AG04450 (cell line): ENCODE measurements around the gene CDV3. TPM values are rescaled to one million over a fixed set of nuclear protein-coding genes. Genes with fewer than 3 reads are reported as not detected.
"Not testable (repeated sequence)": the region's sequence is repeated elsewhere in the genome, so short reads cannot be mapped to it uniquely, and the experiment has no call there.

Source experiments
- CTCF ChIA-PET: fragments of 300-600, 350-600 bp; formaldehyde crosslinking; extraction: SDS; loops from one replicate; lab custom pipeline; 2022; ENCODE audit warnings: antibody characterized with exemption, inconsistent platforms; lab: Charles Lee
- POLR2A ChIA-PET: fragments of 350-600 bp; formaldehyde crosslinking; extraction: SDS; loops from one replicate; lab custom pipeline; 2021; ENCODE audit warnings: antibody characterized with exemption, inconsistent platforms; lab: Yijun Ruan, JAX
- DNase-seq: peaks from one replicate; pipeline ENCODE4 v3.0.0-alpha.2; 2011; ENCODE audit warnings: low read depth, low spot score
- H3K27ac ChIP-seq: one replicate; pipeline ENCODE4 v1.5.1; 2012; ENCODE audit warnings: low read depth, low read length, control low read depth
- H3K27me3 ChIP-seq: one replicate; pipeline ENCODE4 v1.6.0; 2012; ENCODE audit warnings: low read length; ENCODE audit not compliant: control insufficient read depth, insufficient read depth
- H3K4me3 ChIP-seq: 2 replicates; pipeline ENCODE4 v1.5.1; 2011; ENCODE audit warnings: mild to moderate bottlenecking, low read depth, low read length, control low read depth
- H3K9me3 ChIP-seq: 2 replicates; pipeline ENCODE4 v1.5.1; 2012; ENCODE audit warnings: low read length; ENCODE audit not compliant: control insufficient read depth, insufficient read depth
- CTCF ChIP-seq: IDR thresholded peaks from 2 replicates; pipeline ENCODE4 v1.5.1; 2011; ENCODE audit warnings: low read depth, low read length, control low read depth, inconsistent platforms
- polyA plus RNA-seq: library from polyadenylated mRNA; depleted of rRNA; stranded (reverse); fragments of >200 nt; gene quantifications from 2 replicates; pipeline ENCODE4 v1.2.3, GENCODE V29; 2011

CDV3 gene
- polyA plus RNA-seq, 1 experiment = 164 TPM

GRCh38 chr3:133531981-133532380 is 41.5 kb upstream of the CDV3 start:
- no peaks in the 10 kb centered on the region for H3K27me3 ChIP-seq
- TF ChIP-seq CTCF = no peak
- H3K27ac ChIP-seq = peak overlapping the region; percentile 79
- peak; percentile 82 for DNase-seq
- POLR2A ChIA-PET = interaction anchor here (0.6 to 2.6 kb wide), 4 partner anchors 15 to 135 kb away, joined by 3 to 12 read pairs (median 6); partner anchors contain the start of gene CDV3
- H3K9me3 ChIP-seq = no peaks in the 10 kb centered on the region; the same call in 1 of the 2 replicates
- no peak overlapping the region for H3K4me3 ChIP-seq
- CTCF ChIA-PET = interaction anchor here (1.3 to 1.7 kb wide), 2 partner anchors 40 to 95 kb away, joined by 3 to 4 read pairs; no protein-coding TSS in a partner anchor

GRCh38 chr3:133532951-133533350 is 40.5 kb upstream of the CDV3 start:
- H3K27ac ChIP-seq = peak overlapping the region; percentile 39
- no peak for TF ChIP-seq CTCF
- peak; percentile 27 for DNase-seq
- H3K4me3 ChIP-seq = no peak overlapping the region
- CTCF ChIA-PET = interaction anchor here (1.3 kb wide), 1 partner anchor 39 kb away, joined by 3 read pairs; no protein-coding TSS in a partner anchor
- POLR2A ChIA-PET = interaction anchor here (0.6 to 2.6 kb wide), 5 partner anchors 14 to 58 kb away, joined by 3 to 12 read pairs (median 4); partner anchors contain the start of gene CDV3
- no peaks in the 10 kb centered on the region for H3K27me3 ChIP-seq
- H3K9me3 ChIP-seq = no peaks in the 10 kb centered on the region; the same call in 1 of the 2 replicates

- no peaks in the 10 kb centered on the region for H3K27me3 ChIP-seq
- ChIA-PET CTCF (interaction anchor here (0.6 to 1.6 kb wide), 4 partner anchors 11 to 112 kb away, joined by 3 to 5 read pairs (median 3); no protein-coding TSS in a partner anchor), POLR2A (interaction anchor here (1.1 to 1.8 kb wide), 4 partner anchors 12 to 62 kb away, joined by 4 to 21 read pairs (median 10); partner anchors contain the start of gene CDV3)
These were observed 37.3 kb upstream of the CDV3 start for GRCh38 chr3:133535971-133536881.

GRCh38 chr3:133537131-133537530 is 36.4 kb upstream of the CDV3 start:
- CTCF ChIA-PET = interaction anchor here (1.0 to 1.1 kb wide), 2 partner anchors 36 to 40 kb away, joined by 3 to 4 read pairs; partner anchors contain the start of gene CDV3
- H3K27me3 ChIP-seq, DNase-seq, H3K9me3 ChIP-seq, H3K4me3 ChIP-seq: not testable (repeated sequence)
- POLR2A ChIA-PET = interaction anchor here (1.7 to 1.8 kb wide), 2 partner anchors 11 to 37 kb away, joined by 15 to 21 read pairs; partner anchors contain the start of gene CDV3
- H3K27ac ChIP-seq = peak overlapping the region; percentile 97

More at GRCh38 chr3:133535971-133536881, 37.3 kb upstream of the CDV3 start:
- TF ChIP-seq CTCF = no peak
- peaks cover 3% of the 10 kb centered on the region; the same call in 1 of the 2 replicates for H3K9me3 ChIP-seq
- DNase-seq = peak; percentile 88
- H3K4me3 ChIP-seq = peak overlapping the region; percentile 41
- H3K27ac ChIP-seq = peak overlapping the region; percentile 97

GRCh38 chr3:133538154-133538553 is 35.3 kb upstream of the CDV3 start:
- POLR2A ChIA-PET = interaction anchor here (0.7 kb wide), 1 partner anchor 79 kb away, joined by 5 read pairs; no protein-coding TSS in a partner anchor
- CTCF ChIA-PET = interaction anchor here (1.1 kb wide), 1 partner anchor 35 kb away, joined by 3 read pairs; the partner anchor contains the start of gene CDV3
- Histone ChIP-seq H3K27me3 (no peaks in the 10 kb centered on the region), H3K27ac (no peak overlapping the region), H3K4me3 (no peak overlapping the region), H3K9me3 (peaks cover 3% of the 10 kb centered on the region; the same call in 1 of the 2 replicates)
- DNase-seq = no peak
- no peak for TF ChIP-seq CTCF
